ENCODE results near the gene CCNI2.

DNA sequence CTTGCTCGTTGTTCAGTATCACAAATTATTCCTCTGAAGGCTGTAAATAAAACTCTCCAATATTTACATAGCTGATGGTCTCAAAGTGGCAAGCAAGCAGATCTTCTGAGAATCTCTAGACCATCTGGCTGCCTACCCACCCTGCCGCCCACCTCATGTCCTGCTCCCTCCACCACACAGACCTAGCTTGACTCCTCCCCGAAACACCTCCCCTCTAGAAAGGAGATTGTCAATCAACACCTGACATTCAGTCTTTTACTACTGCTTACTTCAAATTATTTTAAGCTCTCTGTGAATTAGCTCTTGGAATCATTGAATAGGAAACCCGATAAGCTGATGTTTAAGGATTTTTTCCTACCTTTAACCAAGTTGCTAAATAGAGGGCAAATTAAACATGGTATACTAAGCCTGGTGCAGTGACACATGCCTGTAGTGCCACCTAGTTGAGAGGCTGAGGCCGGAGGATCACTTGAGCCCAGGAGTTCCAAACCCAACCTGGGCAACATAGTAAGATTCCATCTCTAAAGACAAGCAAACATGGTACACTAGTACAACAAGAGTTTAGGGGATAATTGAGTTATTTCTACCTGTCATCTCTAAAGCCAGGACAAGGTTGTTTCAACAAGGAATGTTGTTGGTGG is 54.9 kb downstream of the CCNI2 start:
- no peak for TF ChIP-seq EGR1 (IDR thresholded peaks at IDR 0.05)
- TF ChIP-seq TAF1 (IDR thresholded peaks at IDR 0.05; ENCODE audit: low read depth), result no peak
- TF ChIP-seq EP300 (IDR thresholded peaks at IDR 0.05; ENCODE audit: borderline replicate concordance), result no peak
- no peak for TF ChIP-seq CEBPB (IDR thresholded peaks at IDR 0.05)

Data from Ishikawa (cell line).